UCSD-AML1 (cell line): ENCODE data around the gene PUM1.
"Not testable (repeated sequence)": the region's sequence is repeated elsewhere in the genome, so short reads cannot be mapped to it uniquely, and the experiment has no call there.

Experiments
- DNase-seq: peaks from one replicate; lab custom pipeline; 2025; ENCODE audit not compliant: unreplicated experiment; lab: John Stamatoyannopoulos, UW

Gene PUM1

DNA sequence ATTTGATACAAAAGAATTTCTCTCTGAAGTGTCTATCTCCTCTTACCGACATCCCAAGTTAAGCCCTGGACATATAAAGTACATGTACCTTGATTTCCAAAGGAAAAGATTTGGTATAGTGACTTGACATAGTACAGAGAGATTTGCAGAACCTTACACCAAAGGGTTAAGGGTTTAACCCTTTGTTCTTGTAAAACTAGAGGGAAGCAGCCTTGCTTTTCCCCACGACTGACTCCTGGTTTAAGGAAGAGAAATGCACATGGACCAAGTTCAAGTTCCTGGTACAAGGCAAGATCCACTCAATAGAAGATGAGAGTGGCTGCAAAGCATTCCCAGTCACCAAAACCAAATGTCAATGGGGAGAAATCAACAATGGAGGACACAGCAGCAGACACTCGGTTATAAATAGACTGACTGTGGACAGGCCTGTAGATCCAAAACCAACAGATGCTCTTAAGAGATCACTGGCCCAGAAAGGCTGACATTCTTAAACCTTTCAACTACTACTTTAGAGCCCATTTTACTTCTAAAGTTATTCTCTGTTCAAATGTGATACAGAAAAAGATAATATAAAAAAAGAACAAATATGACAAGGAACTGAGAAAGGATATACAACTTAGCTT, 69.4 kb downstream of the PUM1 start:
- no peak for DNase-seq

DNA sequence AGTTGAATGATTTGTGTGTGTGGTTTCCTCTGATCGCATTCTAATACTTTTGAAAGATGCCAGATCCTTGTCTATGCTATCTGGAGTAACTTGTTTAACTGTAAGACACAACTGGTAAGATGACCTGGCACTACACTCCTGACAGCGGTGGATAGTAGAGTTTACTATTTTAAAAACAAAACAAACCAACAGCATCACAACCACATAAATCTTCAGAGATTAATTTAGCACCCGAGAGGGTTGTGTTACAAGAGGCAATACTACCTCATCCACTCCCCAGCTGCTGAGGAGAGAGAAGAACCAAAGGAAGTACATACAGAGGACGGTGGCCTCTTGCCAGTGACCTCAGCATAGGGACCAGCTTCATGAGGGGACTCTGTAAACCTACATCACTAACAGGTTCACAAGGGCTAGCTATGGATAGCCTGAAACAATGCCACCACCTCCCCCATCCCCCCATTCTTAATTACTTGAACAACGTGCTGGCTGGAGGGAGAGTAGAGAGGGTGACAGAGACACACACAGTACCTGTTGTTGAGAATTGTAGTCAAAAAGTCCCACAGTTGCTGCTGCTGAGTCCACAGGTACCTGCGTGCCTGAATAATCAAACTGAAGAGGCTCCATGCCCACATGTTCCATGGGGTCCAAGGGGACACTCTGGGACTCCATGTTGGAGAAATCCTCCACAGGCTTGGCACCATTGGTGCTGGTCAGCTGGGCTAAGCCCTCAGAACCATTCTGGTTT, 73.5 kb downstream of the PUM1 start:
- DNase-seq, result no peak

DNA sequence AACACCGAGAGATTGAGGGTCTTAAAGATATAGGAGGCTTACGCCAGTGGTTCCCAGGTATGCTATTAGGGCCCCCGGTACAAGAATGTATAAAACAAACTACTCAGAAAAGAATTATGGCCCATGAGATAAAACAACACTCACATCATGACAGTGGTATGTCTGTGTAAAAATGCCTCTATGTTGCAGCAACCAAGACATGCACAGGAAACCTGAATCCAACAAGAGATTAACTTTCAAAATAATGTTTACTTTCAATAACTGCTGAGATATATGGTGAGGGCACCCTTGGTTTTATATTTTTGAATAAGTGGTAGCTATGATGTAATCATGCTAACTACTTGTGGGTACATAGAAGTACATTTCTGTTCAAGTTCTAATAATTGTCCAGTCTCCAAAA, 74.9 kb downstream of the PUM1 start:
- no peak for DNase-seq

DNA sequence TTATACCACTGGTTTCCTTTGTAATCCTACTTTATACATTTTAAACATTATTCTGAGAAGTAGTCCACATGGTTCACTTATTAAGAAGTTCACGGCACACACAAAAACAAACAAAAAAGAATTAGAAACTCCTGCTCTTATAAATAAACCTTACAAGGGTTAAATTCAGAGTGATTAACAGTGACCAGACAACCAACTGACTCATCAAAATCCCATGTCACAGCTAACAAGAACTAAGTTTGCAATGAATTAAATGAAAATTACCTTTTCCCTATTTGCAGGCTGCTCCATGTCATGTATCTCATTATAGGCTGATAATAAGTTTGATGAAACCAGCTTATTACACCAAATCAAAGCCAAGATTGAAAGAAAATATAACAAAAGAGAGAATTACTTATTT, 77.5 kb downstream of the PUM1 start:
- no peak for DNase-seq

GRCh38 chr1:30986755-30987154, 78.8 kb downstream of the PUM1 start:
- DNase-seq, result no peak

GRCh38 chr1:30984991-30985503, 80.5 kb downstream of the PUM1 start:
- DNase-seq, result no peak

- no peak for DNase-seq
Observed at GRCh38 chr1:30984165-30984889, 81.2 kb downstream of the PUM1 start.

- no peak for DNase-seq
Observed at GRCh38 chr1:30982937-30983336, 82.6 kb downstream of the PUM1 start.

DNA sequence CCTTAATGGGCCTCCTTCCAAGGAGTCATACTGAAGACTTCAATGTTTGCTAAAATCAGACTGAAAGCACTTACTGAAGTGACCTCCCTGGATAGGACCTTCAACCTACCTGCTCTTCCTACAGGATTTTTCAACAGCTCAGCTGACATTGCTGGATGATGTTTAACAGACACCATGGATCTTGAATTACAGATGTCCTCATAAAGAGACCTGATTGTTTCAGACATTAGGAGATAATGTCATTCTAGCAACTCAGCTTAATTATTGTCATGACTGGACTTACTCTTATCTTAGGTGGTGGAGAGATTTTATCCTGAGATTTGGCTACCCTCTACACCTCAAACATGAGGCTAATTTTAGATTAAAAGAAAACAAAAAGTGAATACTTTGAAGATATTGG, 83.1 kb downstream of the PUM1 start:
- DNase-seq, result no peak

- no peak for DNase-seq
Observed at GRCh38 chr1:30981172-30981571, 84.3 kb downstream of the PUM1 start.

- DNase-seq, result no peak
Observed at GRCh38 chr1:30977511-30977910, 88.0 kb downstream of the PUM1 start.

DNA sequence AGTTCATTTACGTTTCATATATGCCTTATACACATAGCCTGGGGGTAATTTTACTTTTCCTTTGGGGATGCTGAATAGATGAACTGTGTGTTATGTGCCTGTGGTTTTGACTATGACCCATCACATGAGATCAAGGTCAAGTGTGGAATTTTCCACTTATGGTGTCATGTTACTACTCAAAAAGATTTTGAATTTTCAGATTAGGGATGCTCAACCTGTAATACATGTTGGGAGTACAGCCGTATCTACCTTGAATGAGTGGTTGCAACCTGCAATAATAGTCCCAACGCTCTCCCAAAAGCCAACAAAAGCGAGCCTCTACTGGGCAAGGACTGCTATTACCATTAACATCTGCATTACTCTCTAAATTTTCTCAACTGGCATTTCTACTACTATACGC, 88.4 kb downstream of the PUM1 start:
- DNase-seq, result no peak

GRCh38 chr1:30976143-30976542, 89.4 kb downstream of the PUM1 start:
- DNase-seq, result no peak

DNA sequence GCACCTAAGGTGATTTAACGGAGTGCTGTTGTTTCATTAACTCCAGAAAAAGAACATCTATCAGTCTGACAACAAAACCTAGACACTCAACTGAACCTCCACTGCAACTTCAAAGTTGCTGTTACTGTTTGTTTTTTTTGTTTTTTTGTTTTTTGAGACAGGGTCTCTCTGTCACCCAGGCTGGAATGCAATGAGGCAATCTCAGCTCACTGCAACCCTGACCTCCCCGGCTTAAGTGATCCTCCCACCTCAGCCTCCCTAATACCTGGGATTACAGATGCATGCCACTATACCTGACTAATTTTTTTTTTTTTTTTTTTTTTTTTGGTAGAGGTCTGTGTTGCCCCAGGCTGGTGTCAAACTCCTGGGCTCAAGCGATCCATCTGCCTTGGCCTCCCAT, 90.3 kb downstream of the PUM1 start:
- no peak for DNase-seq

DNA sequence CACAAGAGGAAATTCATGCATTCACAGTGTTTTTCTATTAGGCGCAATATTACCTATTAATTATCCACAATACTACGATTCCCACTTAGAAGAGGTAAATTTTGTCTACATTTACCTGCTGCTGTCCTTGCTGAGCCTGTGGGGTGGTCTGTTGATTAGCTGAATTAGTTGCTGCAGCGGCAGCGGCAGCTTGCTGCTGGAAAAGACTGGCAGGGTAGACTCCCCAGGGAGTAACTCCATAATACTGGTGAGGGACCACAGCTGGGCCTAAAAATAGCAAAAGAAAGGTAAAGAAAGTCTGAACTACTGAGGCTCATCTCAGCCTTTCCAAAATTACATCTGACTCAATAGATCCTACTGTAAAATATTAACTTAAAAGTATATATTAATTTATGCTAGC, 91.0 kb downstream of the PUM1 start:
- DNase-seq, result no peak

- not testable (repeated sequence) for DNase-seq
Observed at GRCh38 chr1:30972349-30972748, 93.2 kb downstream of the PUM1 start.

- no peak for DNase-seq
Observed at GRCh38 chr1:30971496-30971895, 94.0 kb downstream of the PUM1 start.

DNA sequence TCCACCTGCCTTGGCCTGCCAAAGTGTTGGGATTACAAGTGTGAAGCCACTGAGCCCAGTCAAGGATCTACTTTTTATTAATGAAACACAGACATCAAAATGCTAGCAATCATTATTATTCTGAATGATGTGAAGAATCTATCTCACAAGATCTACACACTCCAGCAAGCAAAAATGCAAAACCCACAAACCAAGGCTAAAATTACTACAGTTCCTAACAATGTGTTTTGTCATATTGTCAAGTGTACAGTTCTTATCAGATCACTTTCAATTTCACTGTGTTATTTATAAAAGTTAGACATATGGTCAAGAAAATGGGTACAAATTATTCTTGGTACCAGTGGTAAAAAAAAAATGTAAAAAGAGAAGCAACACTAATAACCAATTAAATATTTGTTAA, 95.6 kb downstream of the PUM1 start:
- no peak for DNase-seq

DNA sequence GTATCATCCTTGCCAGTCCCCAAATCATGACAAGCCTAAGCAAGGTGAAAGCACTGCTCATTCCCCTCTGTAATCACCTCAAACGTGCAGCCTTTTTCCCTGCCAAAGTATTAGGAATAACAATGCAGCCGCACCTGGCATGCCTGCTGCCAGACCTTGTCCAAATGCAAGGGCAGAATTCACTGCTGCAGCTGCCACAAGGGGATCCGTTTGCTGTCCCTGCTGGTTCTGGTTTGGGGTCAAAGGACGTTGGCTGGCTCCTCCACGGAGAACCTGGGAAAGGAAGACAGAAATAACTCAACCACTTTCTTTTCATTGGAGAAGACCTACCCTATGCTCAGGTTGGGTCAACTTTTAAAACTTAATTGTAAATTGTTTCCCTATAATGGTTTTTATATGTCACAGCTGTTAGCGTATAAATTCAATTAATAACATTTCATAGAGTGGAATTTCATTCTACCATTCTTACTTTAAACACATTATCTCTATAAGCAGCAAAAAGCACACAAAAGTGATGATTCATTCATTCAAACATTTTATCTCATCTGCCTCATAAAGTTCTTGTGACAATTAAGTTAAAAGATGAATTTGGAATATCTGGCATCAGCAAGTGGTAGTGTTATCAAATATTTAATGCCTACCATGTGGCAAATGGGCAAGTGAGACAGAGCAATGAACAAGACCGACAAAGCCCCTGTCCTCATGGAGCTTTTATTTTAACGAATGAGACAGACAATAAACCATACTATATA, 97.1 kb downstream of the PUM1 start:
- DNase-seq, result no peak

GRCh38 chr1:30966690-30967369, 98.7 kb downstream of the PUM1 start:
- DNase-seq, result no peak
